HEK293 (cell line): ENCODE results near the gene PRKCD.
A peak's percentile ranks its signal among the peaks of the same experiment; 100 is the strongest.

Experiments
- CTCF ChIA-PET: fragments of 350-600 bp; formaldehyde crosslinking; extraction: SDS; loops from one replicate; lab custom pipeline; 2021; ENCODE audit warnings: antibody characterized with exemption; lab: Yijun Ruan, JAX
- POLR2A ChIA-PET: fragments of 300-600 bp; formaldehyde crosslinking; extraction: SDS; loops from one replicate; lab custom pipeline; 2020; ENCODE audit warnings: antibody characterized with exemption, inconsistent platforms; lab: Yijun Ruan, JAX
- H3K27ac ChIP-seq: fragments of 200-500 bp; sonication (Bioruptor generic); 2 replicates; pipeline ENCODE4 v1.5.1; 2014; ENCODE audit warnings: low read depth, low read length, control low read depth, inconsistent platforms; ENCODE audit errors: extremely low read depth
- H3K36me3 ChIP-seq, 2 experiments: fragments of 200-500 bp in 1 of 2; sonication (Bioruptor generic) in 1 of 2; 1 replicate in 1 of 2; 2 replicates in 1 of 2; pipeline ENCODE4 v1.5.1; 2014 to 2017; ENCODE audit warnings: inconsistent platforms in 2 of 2, low read length in 2 of 2; ENCODE audit not compliant: control insufficient read depth in 2 of 2, insufficient read depth in 1 of 2
- H3K4me1 ChIP-seq: fragments of 200-500 bp; sonication (Bioruptor generic); 2 replicates; pipeline ENCODE4 v1.5.1; 2014; ENCODE audit warnings: mild to moderate bottlenecking, low read length, inconsistent platforms; ENCODE audit not compliant: control insufficient read depth, insufficient read depth
- H3K4me3 ChIP-seq: 2 replicates; pipeline ENCODE4 v1.5.1; 2011; ENCODE audit warnings: low read depth, mild to moderate bottlenecking, control low read depth, low read length, moderate library complexity
- H3K9me3 ChIP-seq: fragments of 200-500 bp; sonication (Bioruptor generic); 2 replicates; pipeline ENCODE4 v1.5.1; 2014; ENCODE audit warnings: low read depth, low read length, inconsistent platforms; ENCODE audit not compliant: control insufficient read depth, insufficient read depth
- ATF2 ChIP-seq: fragments of 450-650 bp; formaldehyde crosslinking; IDR thresholded peaks from 2 replicates; pipeline ENCODE4 v1.5.1; 2016; ENCODE audit warnings: missing biosample characterization, missing genetic modification characterization, low read depth
- GLIS1 ChIP-seq: fragments of 450-650 bp; formaldehyde crosslinking; IDR thresholded peaks from 2 replicates; pipeline ENCODE4 v1.5.1; 2016; ENCODE audit warnings: missing biosample characterization, missing genetic modification characterization
- KLF9 ChIP-seq: fragments of 450-650 bp; formaldehyde crosslinking; IDR thresholded peaks from 2 replicates; pipeline ENCODE4 v1.5.1; 2016; ENCODE audit warnings: missing biosample characterization, missing genetic modification characterization, low read depth
- OVOL3 ChIP-seq: fragments of 450-650 bp; formaldehyde crosslinking; IDR thresholded peaks from 2 replicates; pipeline ENCODE4 v1.5.1; 2016; ENCODE audit warnings: missing biosample characterization, missing genetic modification characterization
- PBX3 ChIP-seq: sonication (generic); formaldehyde crosslinking; IDR thresholded peaks from 2 replicates; pipeline ENCODE4 v1.8.1; 2022; ENCODE audit warnings: mild to moderate bottlenecking, moderate library complexity, missing genetic modification reagents
- SETDB1 ChIP-seq: IDR thresholded peaks from one replicate; pipeline ENCODE4 v1.6.1; 2017; ENCODE audit warnings: mild to moderate bottlenecking, low read length, moderate library complexity, mixed read lengths; ENCODE audit not compliant: insufficient read length
- ZBTB17 ChIP-seq: fragments of 450-650 bp; formaldehyde crosslinking; IDR thresholded peaks from 2 replicates; pipeline ENCODE4 v1.5.1; 2016; ENCODE audit warnings: missing biosample characterization, missing genetic modification characterization
- ZFP3 ChIP-seq: fragments of 450-650 bp; formaldehyde crosslinking; IDR thresholded peaks from 2 replicates; pipeline ENCODE4 v1.5.1; 2016; ENCODE audit warnings: low read depth, missing biosample characterization, missing genetic modification characterization
- ZFP37 ChIP-seq: fragments of 450-650 bp; formaldehyde crosslinking; IDR thresholded peaks from 2 replicates; pipeline ENCODE4 v1.5.1; 2016; ENCODE audit warnings: missing biosample characterization, missing genetic modification characterization
- ZFP41 ChIP-seq: fragments of 450-650 bp; formaldehyde crosslinking; IDR thresholded peaks from 2 replicates; pipeline ENCODE4 v1.5.1; 2016; ENCODE audit warnings: missing biosample characterization, missing genetic modification characterization, borderline replicate concordance
- ZNF133 ChIP-seq: fragments of 450-650 bp; formaldehyde crosslinking; IDR thresholded peaks from 2 replicates; pipeline ENCODE4 v1.5.1; 2016; ENCODE audit warnings: missing biosample characterization, missing genetic modification characterization
- ZNF174 ChIP-seq: fragments of 450-650 bp; formaldehyde crosslinking; IDR thresholded peaks from 2 replicates; pipeline ENCODE4 v1.5.0; 2017; ENCODE audit warnings: missing biosample characterization, mild to moderate bottlenecking, missing genetic modification characterization
- ZNF2 ChIP-seq: fragments of 450-650 bp; formaldehyde crosslinking; IDR thresholded peaks from 2 replicates; pipeline ENCODE4 v1.5.1; 2016; ENCODE audit warnings: missing biosample characterization, missing genetic modification characterization
- ZNF202 ChIP-seq: fragments of 450-650 bp; formaldehyde crosslinking; IDR thresholded peaks from 2 replicates; pipeline ENCODE4 v1.5.1; 2016; ENCODE audit warnings: missing biosample characterization, missing genetic modification characterization, borderline replicate concordance
- ZNF274 ChIP-seq, 2 experiments: fragments of 200-500 bp in 1 of 2; fragments of 450-650 bp in 1 of 2; sonication (Bioruptor generic) in 1 of 2; formaldehyde crosslinking in 1 of 2; IDR thresholded peaks; 2 replicates each; pipeline versions ENCODE4 v1.5.1 to v1.6.1; 2014 to 2016; ENCODE audit warnings: borderline replicate concordance in 1 of 2, inconsistent platforms in 1 of 2, low read length in 1 of 2, missing biosample characterization in 1 of 2, missing genetic modification characterization in 1 of 2
- ZNF366 ChIP-seq: fragments of 450-650 bp; formaldehyde crosslinking; conservative IDR thresholded peaks from 2 replicates; pipeline ENCODE4 v1.5.1; 2016; ENCODE audit warnings: missing biosample characterization, missing genetic modification characterization
- ZNF423 ChIP-seq: fragments of 450-650 bp; formaldehyde crosslinking; IDR thresholded peaks from 2 replicates; pipeline ENCODE4 v1.5.1; 2016; ENCODE audit warnings: missing biosample characterization, missing genetic modification characterization
- ZNF488 ChIP-seq: fragments of 450-650 bp; formaldehyde crosslinking; IDR thresholded peaks from 2 replicates; pipeline ENCODE4 v1.5.1; 2016; ENCODE audit warnings: missing biosample characterization, missing genetic modification characterization
- ZNF521 ChIP-seq: fragments of 450-650 bp; formaldehyde crosslinking; IDR thresholded peaks from 2 replicates; pipeline ENCODE4 v1.5.1; 2017; ENCODE audit warnings: missing biosample characterization, mild to moderate bottlenecking, missing genetic modification characterization
- ZNF558 ChIP-seq: fragments of 450-650 bp; formaldehyde crosslinking; IDR thresholded peaks from 2 replicates; pipeline ENCODE4 v1.5.1; 2016; ENCODE audit warnings: missing biosample characterization, missing genetic modification characterization
- ZNF624 ChIP-seq: fragments of 450-650 bp; formaldehyde crosslinking; IDR thresholded peaks from 2 replicates; pipeline ENCODE4 v1.5.1; 2017; ENCODE audit warnings: missing biosample characterization, missing genetic modification characterization
- ZNF629 ChIP-seq: fragments of 450-650 bp; formaldehyde crosslinking; IDR thresholded peaks from 2 replicates; pipeline ENCODE4 v1.5.1; 2017; ENCODE audit warnings: missing biosample characterization, missing genetic modification characterization
- ZNF654 ChIP-seq: fragments of 450-650 bp; formaldehyde crosslinking; IDR thresholded peaks from 2 replicates; pipeline ENCODE4 v1.5.1; 2016; ENCODE audit warnings: low read depth, missing biosample characterization, missing genetic modification characterization
- ZNF660 ChIP-seq: fragments of 450-650 bp; IDR thresholded peaks from 2 replicates; pipeline ENCODE4 v1.5.1; 2018; ENCODE audit warnings: missing biosample characterization, mild to moderate bottlenecking, missing genetic modification characterization
- ZNF747 ChIP-seq: fragments of 450-650 bp; formaldehyde crosslinking; IDR thresholded peaks from 2 replicates; pipeline ENCODE4 v1.5.1; 2016; ENCODE audit warnings: missing biosample characterization, missing genetic modification characterization
- ZNF791 ChIP-seq: fragments of 450-650 bp; formaldehyde crosslinking; IDR thresholded peaks from 2 replicates; pipeline ENCODE4 v1.5.1; 2016; ENCODE audit warnings: missing biosample characterization, missing genetic modification characterization
- ZNF837 ChIP-seq: fragments of 450-650 bp; formaldehyde crosslinking; IDR thresholded peaks from 2 replicates; pipeline ENCODE4 v1.5.1; 2016; ENCODE audit warnings: missing biosample characterization, missing genetic modification characterization
- ZNF843 ChIP-seq: fragments of 450-650 bp; formaldehyde crosslinking; IDR thresholded peaks from 2 replicates; pipeline ENCODE4 v1.5.1; 2016; ENCODE audit warnings: missing biosample characterization, missing genetic modification characterization
- TF ChIP-seq, protein P1 (sequence below): fragments of 450-650 bp; formaldehyde crosslinking; IDR thresholded peaks from 2 replicates; pipeline ENCODE4 v1.5.1; 2016; ENCODE audit warnings: missing biosample characterization, missing genetic modification characterization
- TF ChIP-seq, protein P2 (sequence below): fragments of 450-650 bp; formaldehyde crosslinking; IDR thresholded peaks from 2 replicates; pipeline ENCODE4 v1.5.1; 2016; ENCODE audit warnings: missing biosample characterization, missing genetic modification characterization
- TF ChIP-seq, protein P3 (sequence below): fragments of 450-650 bp; formaldehyde crosslinking; IDR thresholded peaks from 2 replicates; pipeline ENCODE4 v1.5.1; 2016; ENCODE audit warnings: missing biosample characterization, missing genetic modification characterization

PRKCD gene

DNA sequence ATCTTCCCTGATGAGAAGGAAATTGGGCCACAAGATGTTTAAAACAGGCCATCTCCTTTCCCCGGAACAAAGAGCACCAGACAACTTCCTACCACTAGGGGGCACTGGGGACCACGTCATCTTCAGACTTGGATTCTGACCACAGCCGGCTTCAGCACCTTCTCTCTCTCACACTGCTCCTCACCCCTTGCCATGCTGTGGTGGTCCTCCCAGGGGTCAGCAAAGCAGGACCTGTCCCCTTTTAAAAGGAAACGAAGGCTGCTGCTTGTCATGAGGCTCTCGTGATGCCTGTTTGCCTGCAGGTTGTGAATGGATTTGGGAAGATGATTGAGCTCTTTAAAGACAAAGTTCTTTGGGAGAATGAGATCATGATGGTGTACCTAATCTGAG lies 47.0 kb upstream of the PRKCD start:
- Histone ChIP-seq H3K4me1 (no peaks in the 10 kb centered on the region), H3K27ac (no peak overlapping the region), H3K9me3 (no peaks in the 10 kb centered on the region), H3K36me3 (peaks cover 7 to 67% of the 10 kb centered on the region in 2 experiments; a peak in 2 of 3 replicates), H3K4me3 (no peak overlapping the region)
- POLR2A ChIA-PET: no interaction called here
- CTCF ChIA-PET: interaction anchor here (0.6 to 3.0 kb wide), 19 partner anchors 9 to 610 kb away, joined by 3 to 46 read pairs (median 3); partner anchors contain the start of genes PRKCD and TKT
- no peak for TF ChIP-seq ZNF837 (tag by site-specific recombination)
- no peak for TF ChIP-seq KLF9 (tag by site-specific recombination)
- TF ChIP-seq ZNF2 (tag by site-specific recombination): 0 out of 2 replicates have a peak, but pooled peaks have one; percentile 27
- TF ChIP-seq OVOL3: no peak
- TF ChIP-seq ZFP3: no peak
- TF ChIP-seq ZNF629 (tag by site-specific recombination): no peak
- TF ChIP-seq ATF2: 0 out of 2 replicates have a peak, but pooled peaks have one; percentile 32
- TF ChIP-seq GLIS1 (tag by site-specific recombination): no peak
- peak; percentile 91 for TF ChIP-seq ZNF654 (tag by site-specific recombination)
- 0 out of 2 replicates have a peak, but pooled peaks have one; percentile 17 for TF ChIP-seq ZBTB17 (tag by site-specific recombination)
- no peak for TF ChIP-seq ZNF274 (IDR thresholded peaks at IDR 0.05; ENCODE audit: low read length)
- no peak for TF ChIP-seq ZNF274 (tag by site-specific recombination; IDR thresholded peaks at IDR 0.05; ENCODE audit: borderline replicate concordance)
- no peak for TF ChIP-seq ZNF133 (tag by site-specific recombination)
- TF ChIP-seq, protein P1, sequence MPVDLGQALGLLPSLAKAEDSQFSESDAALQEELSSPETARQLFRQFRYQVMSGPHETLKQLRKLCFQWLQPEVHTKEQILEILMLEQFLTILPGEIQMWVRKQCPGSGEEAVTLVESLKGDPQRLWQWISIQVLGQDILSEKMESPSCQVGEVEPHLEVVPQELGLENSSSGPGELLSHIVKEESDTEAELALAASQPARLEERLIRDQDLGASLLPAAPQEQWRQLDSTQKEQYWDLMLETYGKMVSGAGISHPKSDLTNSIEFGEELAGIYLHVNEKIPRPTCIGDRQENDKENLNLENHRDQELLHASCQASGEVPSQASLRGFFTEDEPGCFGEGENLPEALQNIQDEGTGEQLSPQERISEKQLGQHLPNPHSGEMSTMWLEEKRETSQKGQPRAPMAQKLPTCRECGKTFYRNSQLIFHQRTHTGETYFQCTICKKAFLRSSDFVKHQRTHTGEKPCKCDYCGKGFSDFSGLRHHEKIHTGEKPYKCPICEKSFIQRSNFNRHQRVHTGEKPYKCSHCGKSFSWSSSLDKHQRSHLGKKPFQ (tag by site-specific recombination): no peak
- TF ChIP-seq ZNF624 (tag by site-specific recombination): no peak
- TF ChIP-seq ZNF423 (tag by site-specific recombination): no peak
- TF ChIP-seq SETDB1: no peak
- TF ChIP-seq, protein P2, sequence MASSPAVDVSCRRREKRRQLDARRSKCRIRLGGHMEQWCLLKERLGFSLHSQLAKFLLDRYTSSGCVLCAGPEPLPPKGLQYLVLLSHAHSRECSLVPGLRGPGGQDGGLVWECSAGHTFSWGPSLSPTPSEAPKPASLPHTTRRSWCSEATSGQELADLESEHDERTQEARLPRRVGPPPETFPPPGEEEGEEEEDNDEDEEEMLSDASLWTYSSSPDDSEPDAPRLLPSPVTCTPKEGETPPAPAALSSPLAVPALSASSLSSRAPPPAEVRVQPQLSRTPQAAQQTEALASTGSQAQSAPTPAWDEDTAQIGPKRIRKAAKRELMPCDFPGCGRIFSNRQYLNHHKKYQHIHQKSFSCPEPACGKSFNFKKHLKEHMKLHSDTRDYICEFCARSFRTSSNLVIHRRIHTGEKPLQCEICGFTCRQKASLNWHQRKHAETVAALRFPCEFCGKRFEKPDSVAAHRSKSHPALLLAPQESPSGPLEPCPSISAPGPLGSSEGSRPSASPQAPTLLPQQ (tag by site-specific recombination): no peak
- TF ChIP-seq ZNF558 (tag by site-specific recombination): no peak
- TF ChIP-seq ZFP41: no peak
- no peak for TF ChIP-seq ZNF521 (tag by site-specific recombination)
- no peak for TF ChIP-seq ZNF660
- peak; percentile 46; the same call in 1 of the 2 replicates for TF ChIP-seq ZNF366 (tag by site-specific recombination)
- TF ChIP-seq ZNF791 (tag by site-specific recombination): no peak
- TF ChIP-seq ZNF202 (tag by site-specific recombination): no peak
- TF ChIP-seq ZNF488 (tag by site-specific recombination): no peak
- no peak for TF ChIP-seq PBX3 (CRISPR knock-in tag)
- TF ChIP-seq ZFP37 (tag by site-specific recombination): no peak
- TF ChIP-seq, protein P3, sequence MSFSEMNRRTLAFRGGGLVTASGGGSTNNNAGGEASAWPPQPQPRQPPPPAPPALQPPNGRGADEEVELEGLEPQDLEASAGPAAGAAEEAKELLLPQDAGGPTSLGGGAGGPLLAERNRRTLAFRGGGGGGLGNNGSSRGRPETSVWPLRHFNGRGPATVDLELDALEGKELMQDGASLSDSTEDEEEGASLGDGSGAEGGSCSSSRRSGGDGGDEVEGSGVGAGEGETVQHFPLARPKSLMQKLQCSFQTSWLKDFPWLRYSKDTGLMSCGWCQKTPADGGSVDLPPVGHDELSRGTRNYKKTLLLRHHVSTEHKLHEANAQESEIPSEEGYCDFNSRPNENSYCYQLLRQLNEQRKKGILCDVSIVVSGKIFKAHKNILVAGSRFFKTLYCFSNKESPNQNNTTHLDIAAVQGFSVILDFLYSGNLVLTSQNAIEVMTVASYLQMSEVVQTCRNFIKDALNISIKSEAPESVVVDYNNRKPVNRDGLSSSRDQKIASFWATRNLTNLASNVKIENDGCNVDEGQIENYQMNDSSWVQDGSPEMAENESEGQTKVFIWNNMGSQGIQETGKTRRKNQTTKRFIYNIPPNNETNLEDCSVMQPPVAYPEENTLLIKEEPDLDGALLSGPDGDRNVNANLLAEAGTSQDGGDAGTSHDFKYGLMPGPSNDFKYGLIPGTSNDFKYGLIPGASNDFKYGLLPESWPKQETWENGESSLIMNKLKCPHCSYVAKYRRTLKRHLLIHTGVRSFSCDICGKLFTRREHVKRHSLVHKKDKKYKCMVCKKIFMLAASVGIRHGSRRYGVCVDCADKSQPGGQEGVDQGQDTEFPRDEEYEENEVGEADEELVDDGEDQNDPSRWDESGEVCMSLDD (tag by site-specific recombination): no peak
- TF ChIP-seq ZNF174 (tag by site-specific recombination): no peak
- no peak for TF ChIP-seq ZNF747 (tag by site-specific recombination)
- no peak for TF ChIP-seq ZNF843 (tag by site-specific recombination)
